DND-41 (cell line): ENCODE results near the gene C10orf90.

Source experiments
- ATAC-seq: fragments of 200-7000 bp; cut with Tn5 transposase; 3 replicates; pipeline ENCODE4 v1.9.1; 2021; ENCODE audit warnings: low read depth; ENCODE audit not compliant: insufficient read depth
- DNase-seq: peaks from one replicate; pipeline ENCODE4 v3.0.0-alpha.2; 2020
- H2AFZ ChIP-seq: 2 replicates; pipeline ENCODE4 v1.6.0; 2012; ENCODE audit warnings: low read depth, low read length
- H3K27ac ChIP-seq: 2 replicates; pipeline ENCODE4 v1.5.1; 2012; ENCODE audit warnings: low read length, inconsistent platforms
- H3K27me3 ChIP-seq: fragments of 200-600 bp; sonication (generic); 2 replicates; pipeline ENCODE4 v1.6.0; 2012; ENCODE audit warnings: low read length, mild to moderate bottlenecking, inconsistent platforms; ENCODE audit not compliant: insufficient read depth, poor library complexity
- H3K36me3 ChIP-seq: 2 replicates; pipeline ENCODE4 v1.5.1; 2012; ENCODE audit warnings: low read length, inconsistent platforms; ENCODE audit not compliant: insufficient read depth
- H3K4me1 ChIP-seq: 2 replicates; pipeline ENCODE4 v1.5.1; 2012; ENCODE audit warnings: mild to moderate bottlenecking, low read length; ENCODE audit not compliant: insufficient read depth
- H3K4me2 ChIP-seq: 2 replicates; pipeline ENCODE4 v1.6.0; 2012; ENCODE audit warnings: mild to moderate bottlenecking, moderate library complexity, low read length, inconsistent platforms; ENCODE audit not compliant: insufficient read depth
- H3K4me3 ChIP-seq, 2 experiments: fragments of 200-600 bp in 1 of 2; shearing (Covaris generic) in 1 of 2; 2 replicates each; pipeline ENCODE4 v1.5.1; 2012 to 2016; ENCODE audit warnings: inconsistent platforms in 2 of 2, low read length in 2 of 2, mild to moderate bottlenecking in 2 of 2, low read depth in 1 of 2, moderate library complexity in 1 of 2
- H3K79me2 ChIP-seq: 2 replicates; pipeline ENCODE4 v1.6.0; 2012; ENCODE audit warnings: low read length, inconsistent platforms; ENCODE audit not compliant: insufficient read depth
- H3K9ac ChIP-seq: 2 replicates; pipeline ENCODE4 v1.6.0; 2012; ENCODE audit warnings: low read depth, mild to moderate bottlenecking, inconsistent platforms, low read length, moderate library complexity
- H3K9me3 ChIP-seq: 2 replicates; pipeline ENCODE4 v1.5.1; 2012; ENCODE audit warnings: low read length, moderate library complexity, mild to moderate bottlenecking, inconsistent platforms; ENCODE audit not compliant: insufficient read depth, severe bottlenecking
- H4K20me1 ChIP-seq: 2 replicates; pipeline ENCODE4 v1.6.0; 2012; ENCODE audit warnings: low read length; ENCODE audit not compliant: insufficient read depth
- CTCF ChIP-seq: IDR thresholded peaks from 2 replicates; pipeline ENCODE4 v1.5.1; 2012; ENCODE audit warnings: borderline replicate concordance, low read length, moderate library complexity, mild to moderate bottlenecking; ENCODE audit not compliant: poor library complexity, severe bottlenecking; ENCODE audit errors: extremely low read depth
- EZH2 ChIP-seq: IDR thresholded peaks from 3 replicates; pipeline ENCODE4 v1.6.1; 2012; ENCODE audit warnings: borderline replicate concordance, low read depth, mild to moderate bottlenecking, moderate library complexity, low read length, inconsistent platforms; ENCODE audit not compliant: severe bottlenecking

C10orf90 gene

GRCh38 chr10:126456632-126457031 is 213.9 kb downstream of the C10orf90 start:
- Histone ChIP-seq H3K4me1 (no peaks in the 10 kb centered on the region), H3K36me3 (no peaks in the 10 kb centered on the region), H3K79me2 (no peaks in the 10 kb centered on the region), H2AFZ (no peak overlapping the region), H3K9ac (no peak overlapping the region), H3K4me2 (no peak overlapping the region), H3K27me3 (no peaks in the 10 kb centered on the region), H3K4me3 (no peak overlapping the region), H3K9me3 (no peaks in the 10 kb centered on the region), H4K20me1 (no peaks in the 10 kb centered on the region; the same call in 1 of the 2 replicates), H3K27ac (no peak overlapping the region)
- DNase-seq (no peak), ATAC-seq (no peak)
- TF ChIP-seq CTCF (no peak), EZH2 (no peak)

DNA sequence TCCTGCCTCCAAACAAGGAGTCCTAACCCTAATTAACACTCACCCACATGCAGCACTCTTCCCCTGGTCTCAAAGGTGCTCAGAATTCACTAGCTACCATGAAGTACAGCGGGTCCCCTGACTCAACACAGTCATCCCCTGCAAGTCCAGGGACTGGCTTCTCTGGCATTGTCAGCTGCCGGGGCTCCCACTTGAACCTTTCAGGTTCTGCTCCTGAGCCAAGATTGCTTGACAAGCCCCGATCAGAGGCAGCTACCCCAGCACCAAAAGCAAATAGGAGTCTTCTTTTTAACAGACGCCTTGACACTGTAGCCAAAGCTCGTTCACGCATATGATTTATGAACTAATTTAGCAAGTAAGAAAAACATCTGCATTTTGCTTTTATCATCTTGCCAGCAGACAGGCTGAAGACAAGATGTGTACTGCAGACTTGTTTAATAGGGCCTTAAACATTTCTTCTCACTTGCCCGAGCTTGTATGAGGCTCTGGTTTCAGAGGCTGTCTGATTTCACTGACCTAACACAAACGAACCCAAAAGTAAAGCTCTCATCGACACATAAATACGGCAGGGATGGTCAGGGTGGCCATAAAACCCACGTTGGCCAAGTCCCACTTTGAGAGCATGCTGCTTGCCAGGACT is 214.6 kb downstream of the C10orf90 start:
- H3K9me3 ChIP-seq, result no peaks in the 10 kb centered on the region
- DNase-seq (no peak), ATAC-seq (no peak)
- TF ChIP-seq CTCF (no peak), EZH2 (no peak)
- H3K27ac ChIP-seq, result no peak overlapping the region
- no peak overlapping the region for H3K4me2 ChIP-seq
- no peak overlapping the region for H2AFZ ChIP-seq
- no peak overlapping the region for H3K4me3 ChIP-seq
- no peaks in the 10 kb centered on the region for H3K79me2 ChIP-seq
- no peaks in the 10 kb centered on the region for H3K36me3 ChIP-seq
- H3K27me3 ChIP-seq, result no peaks in the 10 kb centered on the region
- H3K9ac ChIP-seq, result no peak overlapping the region
- H4K20me1 ChIP-seq, result no peaks in the 10 kb centered on the region; the same call in 1 of the 2 replicates
- no peaks in the 10 kb centered on the region for H3K4me1 ChIP-seq

DNA sequence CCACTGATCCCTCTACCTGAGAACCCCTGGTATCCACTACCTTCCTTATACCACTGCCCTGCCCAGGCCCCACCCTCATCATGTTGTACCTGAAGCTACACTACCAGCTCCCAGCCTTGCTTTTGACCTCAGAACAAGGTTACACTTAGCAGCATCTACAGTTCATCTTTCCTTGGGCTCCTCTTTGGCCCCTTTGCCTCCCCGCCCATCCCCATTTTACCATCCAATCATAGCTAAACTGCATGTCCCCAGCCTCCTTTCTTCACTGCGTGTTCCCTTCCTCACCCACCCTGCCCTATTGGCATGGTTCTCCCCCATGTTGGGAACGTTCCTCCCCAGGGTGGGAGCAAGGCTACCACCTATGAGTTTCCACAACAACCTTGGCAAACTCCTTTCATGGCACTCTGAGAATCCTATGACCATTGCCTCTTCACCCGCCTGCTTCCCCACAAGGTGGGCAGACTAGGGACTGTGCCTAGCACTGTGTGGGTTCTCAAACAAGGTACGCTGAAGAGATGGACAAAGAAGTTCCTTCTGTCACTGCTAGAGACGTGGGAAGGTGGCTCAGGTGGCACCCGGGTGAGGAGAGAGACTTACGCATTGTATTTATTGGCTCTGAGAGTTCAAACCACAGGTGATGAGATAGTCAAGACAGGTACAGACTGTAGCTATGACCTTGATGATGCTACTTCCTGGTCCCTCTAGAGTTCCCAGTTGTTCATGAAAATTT is 215.3 kb downstream of the C10orf90 start:
- no peak for DNase-seq
- TF ChIP-seq EZH2 (no peak), CTCF (no peak)
- Histone ChIP-seq H3K27me3 (no peaks in the 10 kb centered on the region), H3K4me3 (no peak overlapping the region), H3K9ac (no peak overlapping the region), H3K27ac (no peak overlapping the region), H3K36me3 (no peaks in the 10 kb centered on the region), H3K4me2 (no peak overlapping the region), H3K4me1 (no peaks in the 10 kb centered on the region), H4K20me1 (no peaks in the 10 kb centered on the region; the same call in 1 of the 2 replicates), H2AFZ (no peak overlapping the region), H3K9me3 (no peaks in the 10 kb centered on the region), H3K79me2 (no peaks in the 10 kb centered on the region)
- no peak for ATAC-seq
